Measurements from ENCODE around the gene ARHGAP42.

ARHGAP42 gene

DNA sequence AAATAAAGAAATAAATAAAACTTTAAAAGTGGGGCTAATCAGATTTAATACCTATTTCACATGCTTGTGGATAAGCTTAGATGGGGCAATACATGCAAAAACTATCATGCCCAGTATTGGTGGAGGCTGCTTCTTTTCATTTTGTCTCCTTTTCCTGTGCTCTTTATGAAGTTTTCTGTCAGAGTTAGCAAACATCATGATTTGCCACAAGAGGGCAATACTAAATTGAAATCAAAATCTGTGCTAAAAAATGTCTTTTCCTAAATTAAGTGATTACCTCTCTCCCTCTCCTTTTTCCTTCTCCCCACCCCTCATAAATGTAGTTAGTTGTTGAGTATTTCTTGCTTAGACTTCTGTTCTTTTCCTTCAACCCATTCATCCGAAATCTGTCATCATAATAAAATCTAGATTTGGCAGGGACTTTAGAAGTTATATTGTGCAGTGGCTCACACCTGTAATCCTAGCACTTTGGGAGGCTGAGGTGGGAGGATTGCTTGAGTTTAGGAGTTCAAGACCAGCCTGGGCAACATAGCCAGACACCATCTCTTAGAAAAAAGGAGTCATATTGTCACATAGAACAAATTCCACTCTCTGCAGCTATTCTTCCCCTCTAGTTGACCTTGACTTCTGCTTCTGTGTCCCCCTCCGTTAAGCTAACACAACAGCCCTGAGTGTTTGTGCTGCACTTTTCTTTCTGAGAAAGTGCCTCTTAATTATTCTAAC lies 4.7 kb upstream of the ARHGAP42 start:
- no peak for DNase-seq (ENCODE audit: low spot score)

DNA sequence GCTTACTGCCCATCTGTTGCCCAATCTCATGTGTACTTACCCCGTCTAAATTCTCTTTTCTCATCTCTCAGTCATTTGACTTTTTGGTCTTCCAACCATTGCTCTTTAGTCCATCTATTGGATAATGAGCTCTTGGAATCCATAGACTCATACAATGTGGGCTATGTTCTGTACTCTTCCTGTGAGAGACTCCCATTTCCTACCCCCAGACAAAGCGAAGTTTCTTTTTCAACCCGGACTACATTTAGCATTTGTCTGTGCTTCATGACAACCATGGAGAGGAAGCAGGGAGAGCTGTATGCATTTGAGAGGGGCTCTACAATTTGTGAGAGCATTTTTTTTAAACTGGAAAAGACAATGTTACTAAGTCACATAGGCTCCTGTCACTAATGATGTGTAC lies 4.0 kb upstream of the ARHGAP42 start:
- DNase-seq (ENCODE audit: low spot score): no peak

GRCh38 chr11:100684101-100685065 lies 2.7 kb upstream of the ARHGAP42 start:
- no peak for DNase-seq (ENCODE audit: low spot score)

DNA sequence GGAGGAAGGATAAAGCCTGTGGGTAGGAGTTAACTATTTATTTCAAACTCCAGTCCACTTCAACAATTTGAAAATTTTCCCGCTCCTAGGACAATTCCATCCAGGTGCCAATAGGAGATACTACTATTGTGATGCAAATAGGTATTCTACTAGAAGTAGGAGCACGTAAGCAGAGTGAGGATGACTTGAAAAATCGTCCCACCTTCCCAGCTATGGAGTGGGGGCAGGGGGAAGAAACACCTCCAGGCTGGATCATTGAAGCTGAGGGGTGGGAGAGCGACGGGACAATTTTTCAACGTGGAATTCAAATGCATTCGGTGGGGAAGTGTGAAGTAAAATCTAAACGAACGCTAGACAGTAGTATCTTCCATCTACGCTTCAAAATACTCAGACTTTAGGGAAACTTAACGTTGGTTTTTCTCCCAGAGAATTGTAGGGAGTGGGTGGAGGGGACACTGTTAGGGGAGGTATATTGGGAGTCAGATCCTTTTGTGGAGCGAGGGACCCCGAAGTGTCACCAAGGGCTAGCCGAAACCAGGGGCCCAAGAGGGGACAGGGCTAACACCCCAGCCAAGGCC lies 523 bp upstream of the ARHGAP42 start:
- DNase-seq (ENCODE audit: low spot score): no peak

DNA sequence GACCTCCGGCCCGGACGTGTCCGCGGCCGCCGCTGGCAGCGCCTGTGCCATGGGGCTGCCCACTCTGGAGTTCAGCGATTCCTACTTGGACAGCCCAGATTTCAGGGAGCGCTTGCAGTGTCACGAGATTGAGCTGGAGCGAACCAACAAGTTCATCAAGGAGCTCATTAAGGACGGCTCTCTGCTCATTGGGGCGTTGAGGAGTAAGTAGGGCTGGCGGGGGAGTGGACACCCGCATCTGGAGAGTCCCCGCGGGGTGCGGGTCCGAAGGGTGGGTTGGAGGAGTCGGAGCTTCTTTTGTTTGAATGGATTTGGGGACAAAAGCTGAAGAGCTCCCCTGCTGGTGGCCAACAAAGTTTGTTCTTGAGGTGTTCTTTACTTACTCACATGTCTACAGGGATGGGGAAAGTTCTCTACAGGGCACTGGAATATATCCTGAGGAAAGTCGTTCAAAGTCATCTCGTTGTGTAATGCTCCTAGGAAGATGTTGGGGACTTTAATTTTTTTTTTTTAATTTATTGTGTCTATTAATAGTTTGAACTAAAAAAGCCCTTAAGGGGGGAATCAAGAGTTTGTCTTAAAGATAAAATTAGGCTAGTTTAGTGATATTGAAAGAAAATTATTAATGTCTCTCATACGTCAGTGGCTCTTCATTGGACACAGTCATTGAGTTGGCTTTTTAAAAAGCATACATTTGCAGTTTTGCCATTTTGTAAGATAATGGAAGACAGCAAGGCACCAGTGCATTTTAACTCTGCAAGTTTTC lies 725 bp downstream of the ARHGAP42 start:
- peak; percentile 17 for DNase-seq (ENCODE audit: low spot score)

DNA sequence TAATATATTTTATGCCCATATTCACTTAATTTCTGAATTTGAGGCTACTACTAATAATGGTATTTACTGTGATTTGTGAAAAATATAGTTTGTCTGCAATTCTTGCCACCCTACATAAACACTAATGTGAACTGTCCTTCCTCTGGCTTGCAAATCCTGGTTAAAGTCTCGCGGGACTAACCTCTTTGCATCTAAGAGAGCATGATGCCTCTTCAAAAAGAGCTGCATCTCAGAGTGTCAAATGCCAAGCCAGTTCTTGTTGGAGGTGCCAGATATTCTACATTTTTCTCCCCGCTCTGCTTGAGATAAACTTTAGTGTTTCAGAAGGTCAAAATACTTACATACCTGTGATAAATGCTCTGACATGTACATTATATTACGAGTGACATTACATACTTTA lies 2.1 kb downstream of the ARHGAP42 start:
- DNase-seq (ENCODE audit: low spot score): no peak

GRCh38 chr11:100691896-100692653 lies 5.0 kb downstream of the ARHGAP42 start:
- DNase-seq (ENCODE audit: low spot score): no peak

GRCh38 chr11:100695911-100696310 lies 8.8 kb downstream of the ARHGAP42 start:
- DNase-seq (ENCODE audit: low spot score): no peak

- no peak for DNase-seq (ENCODE audit: low spot score)
These were observed 16.1 kb downstream of the ARHGAP42 start for GRCh38 chr11:100703139-100703538.

GRCh38 chr11:100703801-100704575 lies 16.9 kb downstream of the ARHGAP42 start:
- DNase-seq (ENCODE audit: low spot score): no peak

DNA sequence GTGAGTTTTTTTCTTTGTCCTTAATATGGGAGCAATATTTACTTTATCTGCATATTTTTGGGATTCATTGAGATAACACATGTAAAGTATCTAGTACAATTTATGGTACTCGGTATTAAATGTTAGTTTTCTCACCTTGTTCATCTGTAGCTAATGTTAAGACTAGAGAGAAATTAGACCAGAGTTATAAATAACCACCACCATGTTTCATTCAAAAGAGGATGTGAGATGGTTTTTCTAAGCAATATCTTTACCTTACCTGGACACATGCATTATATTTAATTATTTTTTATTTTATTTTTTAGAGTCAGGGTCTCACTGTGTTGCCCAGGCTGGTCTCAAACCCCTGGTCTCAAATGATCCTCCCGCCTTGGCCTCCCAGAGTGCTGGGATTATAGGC lies 18.4 kb downstream of the ARHGAP42 start:
- DNase-seq (ENCODE audit: low spot score): no peak

- no peak for DNase-seq (ENCODE audit: low spot score)
These were observed 19.1 kb downstream of the ARHGAP42 start for GRCh38 chr11:100706179-100706578.

DNA sequence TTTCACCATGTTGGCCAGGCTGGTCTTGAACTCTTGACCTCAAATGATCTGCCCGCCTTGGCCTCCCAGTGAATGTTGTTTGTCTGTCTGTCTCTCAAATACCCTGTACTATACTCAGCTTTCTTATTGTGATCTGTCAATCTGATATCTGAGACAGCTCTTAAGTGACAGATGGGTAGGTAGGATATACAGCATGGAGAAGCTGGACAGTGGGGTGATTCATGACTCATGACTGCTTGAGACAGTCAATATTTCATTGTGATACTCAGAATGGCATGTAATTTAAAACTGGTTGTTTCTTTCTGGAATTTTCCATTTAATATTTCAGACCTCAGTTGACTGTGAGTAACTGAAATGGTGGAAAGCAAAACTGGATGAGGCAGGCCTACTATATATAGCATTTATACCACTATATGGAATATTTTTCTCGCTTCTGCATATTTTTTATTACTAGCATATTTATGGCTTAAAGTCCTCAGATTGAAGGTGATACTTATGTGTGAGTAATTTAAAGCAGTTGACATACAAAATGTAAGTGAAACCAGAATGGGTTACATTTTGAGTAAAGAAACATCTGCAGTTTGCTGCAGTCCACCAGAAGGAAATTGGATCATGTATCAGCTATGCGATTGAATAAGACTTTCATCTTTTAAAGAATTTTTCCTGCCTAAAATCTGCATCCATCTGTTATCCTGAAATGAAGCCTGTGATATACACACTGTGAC lies 22.3 kb downstream of the ARHGAP42 start:
- DNase-seq (ENCODE audit: low spot score): no peak

GRCh38 chr11:100711984-100712383 lies 24.9 kb downstream of the ARHGAP42 start:
- no peak for DNase-seq (ENCODE audit: low spot score)

DNA sequence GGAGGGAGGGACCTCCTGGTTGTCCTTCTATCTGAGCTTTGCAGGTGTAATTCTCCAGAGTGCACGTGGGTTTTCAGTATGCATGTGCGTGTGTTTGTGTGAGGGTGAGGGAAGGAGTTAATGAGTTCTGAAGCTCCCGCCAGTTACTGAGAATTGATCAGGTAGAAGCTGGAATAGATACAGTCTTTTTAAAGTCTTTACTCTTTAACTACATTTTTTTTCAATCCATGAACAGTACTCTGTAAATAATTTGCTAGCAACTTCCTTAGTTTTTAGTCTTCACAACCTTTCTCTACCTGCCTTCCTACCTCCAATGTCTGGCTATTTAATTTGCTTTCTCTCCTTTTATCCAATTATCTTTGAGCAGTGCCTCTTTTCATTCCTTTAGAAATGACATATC lies 25.5 kb downstream of the ARHGAP42 start:
- DNase-seq (ENCODE audit: low spot score): no peak

DNA sequence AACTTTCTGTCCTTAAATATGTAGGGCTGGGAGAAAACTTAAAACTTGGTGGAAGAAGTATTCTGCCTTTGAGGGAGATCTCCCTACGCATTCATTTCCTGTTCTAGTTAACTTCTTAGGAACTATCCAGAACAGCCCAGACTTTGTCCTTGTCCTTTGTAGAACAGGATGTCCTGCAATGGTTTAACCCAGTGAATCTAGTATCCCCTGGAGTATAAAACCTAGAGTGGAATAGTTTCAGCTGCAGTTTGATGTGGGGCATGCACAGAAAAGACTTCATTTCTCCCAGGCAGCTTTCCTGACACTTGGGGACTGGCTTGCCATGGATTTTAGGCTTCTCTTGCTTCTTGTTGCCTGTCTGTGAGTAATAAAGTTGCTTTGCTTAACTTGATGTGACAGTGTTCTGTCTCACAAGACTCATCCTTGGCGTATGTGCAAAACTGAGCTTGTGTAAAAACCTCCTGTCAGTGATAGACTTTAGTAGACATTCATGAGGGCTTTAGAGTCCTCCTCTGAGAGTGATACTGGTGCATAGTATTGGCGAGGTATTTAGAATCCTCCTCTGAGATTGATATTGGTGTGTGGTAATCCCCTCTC lies 28.2 kb downstream of the ARHGAP42 start:
- DNase-seq (ENCODE audit: low spot score): no peak

DNA sequence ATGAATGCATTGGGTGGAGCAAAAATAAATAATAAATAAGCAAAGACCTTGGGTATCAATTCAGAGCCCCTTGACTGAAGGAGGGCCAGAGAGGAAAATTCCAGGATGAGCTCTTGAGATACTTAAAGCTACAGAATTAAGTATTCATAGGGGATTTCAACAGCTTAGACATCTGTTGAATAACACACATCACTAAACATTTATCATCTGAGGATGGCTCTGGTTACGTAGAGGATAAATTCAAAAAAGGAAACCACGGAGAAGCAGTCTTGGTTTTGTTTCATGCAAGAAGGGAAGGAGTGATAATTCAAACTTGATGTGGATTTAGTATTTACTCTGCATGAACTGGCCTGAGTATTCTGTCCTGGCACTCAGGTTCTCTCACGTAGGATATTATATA lies 29.8 kb downstream of the ARHGAP42 start:
- DNase-seq (ENCODE audit: low spot score): no peak

DNA sequence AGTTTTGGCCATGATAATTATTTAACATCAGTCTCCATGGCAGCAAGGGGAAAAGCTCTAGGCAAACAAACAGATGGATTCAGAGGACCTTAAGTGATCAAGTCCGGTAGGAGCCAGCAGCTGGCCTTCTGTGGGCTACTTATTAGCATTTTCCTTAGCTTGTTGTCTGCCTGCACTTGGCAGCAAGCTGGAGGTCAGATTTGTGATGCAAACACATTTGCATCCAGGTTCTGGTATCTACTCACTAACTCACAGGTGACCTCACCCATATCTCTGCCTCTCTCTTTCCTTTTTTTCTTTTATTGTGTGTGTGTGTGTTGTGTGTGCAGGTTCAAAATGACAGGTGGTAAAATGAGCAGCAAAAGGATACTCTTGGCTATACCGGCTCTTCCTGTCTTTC lies 32.3 kb downstream of the ARHGAP42 start:
- no peak for DNase-seq (ENCODE audit: low spot score)

GRCh38 chr11:100719809-100720221 lies 32.7 kb downstream of the ARHGAP42 start:
- DNase-seq (ENCODE audit: low spot score): no peak

Measured in activated CD4-positive, alpha-beta T cell treated with anti-CD3 and anti-CD28 coated beads, Interleukin-2, Interleukin-4, amounts not matched to agents 100 ng/mL and 50 ng/mL, durations not matched to agents 16 hours and 8 hours (primary cell).